ENCODE measurements around the gene POLE3. TPM values are rescaled to one million over a fixed set of nuclear protein-coding genes. Genes with fewer than 3 reads are reported as not detected.

The POLE3 gene
- total RNA-seq, 1 donor from 2014 or later = 26.4 TPM

Other genes with a start within 250 kb of the POLE3 start
- gene FKBP15, start 189.4 kb downstream of the POLE3 start, total RNA-seq = 37.3 TPM
- 34.6 TPM for gene SLC31A1, start 189.1 kb downstream of the POLE3 start, total RNA-seq
- gene CDC26, start 135.1 kb downstream of the POLE3 start, total RNA-seq = 32.7 TPM
- 18.3 TPM for gene PRPF4, start 135.0 kb downstream of the POLE3 start, total RNA-seq
- not detected for gene RNF183, start 107.3 kb downstream of the POLE3 start, total RNA-seq
- 4.9 TPM for gene WDR31, start 70.4 kb downstream of the POLE3 start, total RNA-seq
- 0.19 TPM for gene BSPRY, start 61.1 kb downstream of the POLE3 start, total RNA-seq
- 15.4 TPM for gene HDHD3, start 33.7 kb downstream of the POLE3 start, total RNA-seq
- 52.8 TPM for gene ALAD, start 9.4 kb downstream of the POLE3 start, total RNA-seq
- gene C9orf43, start 72 bp upstream of the POLE3 start, total RNA-seq = 0.45 TPM
- 116 TPM for gene RGS3, start 53.1 kb upstream of the POLE3 start, total RNA-seq